HCT116 (cell line): ENCODE results near the gene FAM89B. TPM values are rescaled to one million over a fixed set of nuclear protein-coding genes. Genes with fewer than 3 reads are reported as not detected.

Source experiments
- ATAC-seq: fragments of 200-7000 bp; cut with Tn5 transposase; 2 replicates; pipeline ENCODE4 v1.9.1; 2020; ENCODE audit warnings: mild to moderate bottlenecking, moderate library complexity
- BruUV-seq: library from RNA; stranded (reverse); fragments of 400-500 nt; replicated peaks from 2 replicates; lab custom pipeline; 2021; lab: Mats Ljungman, UMichigan
- CTCF ChIA-PET: fragments of 300-600 bp; sonication (Branson Sonifier 250); formaldehyde crosslinking; loops from one replicate; lab custom pipeline; 2021; ENCODE audit warnings: antibody characterized with exemption; lab: Charles Lee
- POLR2A ChIA-PET: fragments of 300-600, 350-600 bp; sonication (Branson Sonifier 250); formaldehyde crosslinking; loops from one replicate; lab custom pipeline; 2021; ENCODE audit warnings: antibody characterized with exemption; lab: Charles Lee
- RAD21 ChIA-PET, 2 experiments: fragments of 300-600 bp; sonication (Branson Sonifier 250); formaldehyde crosslinking; loops; one replicate each; lab custom pipeline; 2023; ENCODE audit warnings: low total read pairs in 2 of 2; ENCODE audit not compliant: uncharacterized antibody in 2 of 2, unreplicated experiment in 2 of 2, low non-redundant PET in 1 of 2; lab: Charles Lee
- DNase-seq: peaks from one replicate; pipeline ENCODE4 v3.0.0-alpha.2; 2010; ENCODE audit warnings: low read depth, low spot score
- H2AFZ ChIP-seq: fragments of 200-600 bp; shearing (Covaris generic), sonication (generic); 2 replicates; pipeline ENCODE4 v1.6.1; 2017; ENCODE audit warnings: low read depth, mixed run types, mixed read lengths, antibody characterized with exemption, low read length; ENCODE audit not compliant: poor library complexity, severe bottlenecking
- H3K27ac ChIP-seq: 2 replicates; pipeline ENCODE4 v1.5.1; 2012; ENCODE audit warnings: low read depth, low read length
- H3K27me3 ChIP-seq: fragments of 200-600 bp; sonication (generic); 2 replicates; pipeline ENCODE4 v1.6.1; 2016; ENCODE audit warnings: mixed run types, low read length, mixed read lengths; ENCODE audit not compliant: insufficient read depth
- H3K36me3 ChIP-seq, 2 experiments: fragments of 200-500 bp in 1 of 2; fragments of 200-600 bp in 1 of 2; sonication (Bioruptor generic) in 1 of 2; sonication (generic) in 1 of 2; 2 replicates each; pipeline versions ENCODE4 v1.5.1 to v1.6.1; 2014 to 2016; ENCODE audit warnings: low read length in 2 of 2, inconsistent platforms in 1 of 2, mixed read lengths in 1 of 2, mixed run types in 1 of 2; ENCODE audit not compliant: insufficient read depth in 2 of 2, control insufficient read depth in 1 of 2
- H3K4me1 ChIP-seq, 2 experiments: fragments of 200-600 bp in 1 of 2; sonication (generic) in 1 of 2; 2 replicates each; pipeline versions ENCODE4 v1.5.1 to v1.6.1; 2012 to 2017; ENCODE audit warnings: low read length in 2 of 2, inconsistent platforms in 1 of 2, mild to moderate bottlenecking in 1 of 2, mixed read lengths in 1 of 2, mixed run types in 1 of 2, moderate library complexity in 1 of 2; ENCODE audit not compliant: insufficient read depth in 2 of 2, control insufficient read depth in 1 of 2
- H3K4me2 ChIP-seq: fragments of 200-600 bp; sonication (generic); 2 replicates; pipeline ENCODE4 v1.6.1; 2017; ENCODE audit warnings: mixed run types, low read length, mixed read lengths
- H3K4me3 ChIP-seq, 2 experiments: fragments of 200-600 bp in 1 of 2; sonication (generic) in 1 of 2; replicated peaks in 1 of 2; 2 replicates each; pipeline ENCODE4 v1.5.1; 2011 to 2016; ENCODE audit warnings: low read length in 2 of 2, control low read depth in 1 of 2, low read depth in 1 of 2, mild to moderate bottlenecking in 1 of 2, mixed read lengths in 1 of 2, mixed run types in 1 of 2
- H3K79me2 ChIP-seq: fragments of 200-600 bp; sonication (generic); 2 replicates; pipeline ENCODE4 v1.6.1; 2017; ENCODE audit warnings: mild to moderate bottlenecking, mixed run types, low read length, moderate library complexity, mixed read lengths; ENCODE audit not compliant: insufficient read depth
- H3K9ac ChIP-seq: fragments of 200-600 bp; sonication (generic); 2 replicates; pipeline ENCODE4 v1.6.1; 2016; ENCODE audit warnings: low read length, mixed read lengths
- H3K9me2 ChIP-seq: fragments of 200-600 bp; sonication (generic), shearing (Covaris generic); 2 replicates; pipeline ENCODE4 v1.6.1; 2017; ENCODE audit warnings: mixed run types, mild to moderate bottlenecking, moderate library complexity; ENCODE audit not compliant: insufficient read depth
- H3K9me3 ChIP-seq, 2 experiments: fragments of 200-500 bp in 1 of 2; fragments of 200-600 bp in 1 of 2; sonication (Bioruptor generic) in 1 of 2; sonication (generic) in 1 of 2; 2 replicates each; pipeline ENCODE4 v1.6.1; 2014 to 2017; ENCODE audit warnings: low read length in 2 of 2, mixed read lengths in 2 of 2, inconsistent platforms in 1 of 2, low read depth in 1 of 2, mild to moderate bottlenecking in 1 of 2, mixed run types in 1 of 2, moderate library complexity in 1 of 2; ENCODE audit not compliant: control insufficient read depth in 1 of 2, insufficient read depth in 1 of 2
- H4K20me1 ChIP-seq: fragments of 200-600 bp; sonication (generic), shearing (Covaris generic); 2 replicates; pipeline ENCODE4 v1.6.1; 2017; ENCODE audit warnings: mixed run types, mild to moderate bottlenecking, moderate library complexity; ENCODE audit not compliant: insufficient read depth
- ATF3 ChIP-seq: IDR thresholded peaks from 2 replicates; pipeline ENCODE4 v1.6.1; 2012
- CBX3 ChIP-seq: IDR thresholded peaks from 2 replicates; pipeline ENCODE4 v1.6.1; 2012; ENCODE audit warnings: low read depth
- CEBPB ChIP-seq: IDR thresholded peaks from 2 replicates; pipeline ENCODE4 v1.6.1; 2012; ENCODE audit warnings: low read depth
- EGR1 ChIP-seq: IDR thresholded peaks from 2 replicates; pipeline ENCODE4 v1.6.1; 2012; ENCODE audit warnings: low read depth
- ELF1 ChIP-seq: IDR thresholded peaks from 2 replicates; pipeline ENCODE4 v1.6.1; 2012; ENCODE audit warnings: low read depth, borderline replicate concordance
- EZH2 ChIP-seq: fragments of 200-600 bp; sonication (generic); IDR thresholded peaks from 2 replicates; pipeline ENCODE4 v1.6.1; 2017; ENCODE audit warnings: antibody characterized with exemption, mixed run types
- EZH2phosphoT487 ChIP-seq: fragments of 200-600 bp; IDR thresholded peaks from 2 replicates; pipeline ENCODE4 v1.6.1; 2018; ENCODE audit warnings: antibody characterized with exemption, borderline replicate concordance
- FOSL1 ChIP-seq: IDR thresholded peaks from 2 replicates; pipeline ENCODE4 v1.6.1; 2012; ENCODE audit warnings: low read depth
- JUND ChIP-seq: IDR thresholded peaks from 2 replicates; pipeline ENCODE4 v1.6.1; 2012
- MAX ChIP-seq: IDR thresholded peaks from 2 replicates; pipeline ENCODE4 v1.6.1; 2012
- POLR2A ChIP-seq: IDR thresholded peaks from 2 replicates; pipeline ENCODE4 v1.7.0; 2011; ENCODE audit warnings: borderline replicate concordance; ENCODE audit not compliant: insufficient read depth, insufficient read length; ENCODE audit errors: extremely low read depth
- RAD21 ChIP-seq: IDR thresholded peaks from 2 replicates; pipeline ENCODE4 v1.6.1; 2012; ENCODE audit warnings: low read depth, mild to moderate bottlenecking
- SP1 ChIP-seq: IDR thresholded peaks from 2 replicates; pipeline ENCODE4 v1.6.1; 2012; ENCODE audit warnings: low read depth
- SRF ChIP-seq: IDR thresholded peaks from 2 replicates; pipeline ENCODE4 v1.6.1; 2012; ENCODE audit warnings: low read depth
- TCF7L2 ChIP-seq: IDR thresholded peaks from 2 replicates; pipeline ENCODE4 v1.7.0; 2011; ENCODE audit warnings: borderline replicate concordance, inconsistent platforms; ENCODE audit not compliant: insufficient read depth, insufficient read length; ENCODE audit errors: extremely low read depth
- YY1 ChIP-seq: IDR thresholded peaks from 2 replicates; pipeline ENCODE4 v1.6.1; 2011; ENCODE audit warnings: low read length, low read depth, moderate library complexity, mild to moderate bottlenecking; ENCODE audit not compliant: insufficient replicate concordance; ENCODE audit errors: extremely low read depth
- ZBTB33 ChIP-seq: IDR thresholded peaks from 2 replicates; pipeline ENCODE4 v1.6.1; 2011; ENCODE audit warnings: mild to moderate bottlenecking, low read length, moderate library complexity; ENCODE audit not compliant: insufficient replicate concordance; ENCODE audit errors: extremely low read depth
- ZFX ChIP-seq: fragments of 450-650 bp; IDR thresholded peaks from 2 replicates; pipeline ENCODE4 v1.6.1; 2017
- ZNF274 ChIP-seq: fragments of 200-500 bp; sonication (Bioruptor generic); IDR thresholded peaks from 2 replicates; pipeline ENCODE4 v1.6.1; 2014; ENCODE audit warnings: mild to moderate bottlenecking, low read depth, low read length, inconsistent platforms
- intact Hi-C: fragments of 100-400 bp; cut with micrococcal nuclease; formaldehyde crosslinking; loops from 2 replicates; pipeline ENCODE4 v1.10.0; 2022
- total RNA-seq: library from RNA; stranded (reverse); gene quantifications from one replicate; pipeline ENCODE4 v1.2.1, GENCODE V29; 2021; ENCODE audit not compliant: unreplicated experiment

The FAM89B gene
- total RNA-seq, 1 experiment from 2014 or later = 60.0 TPM

DNA sequence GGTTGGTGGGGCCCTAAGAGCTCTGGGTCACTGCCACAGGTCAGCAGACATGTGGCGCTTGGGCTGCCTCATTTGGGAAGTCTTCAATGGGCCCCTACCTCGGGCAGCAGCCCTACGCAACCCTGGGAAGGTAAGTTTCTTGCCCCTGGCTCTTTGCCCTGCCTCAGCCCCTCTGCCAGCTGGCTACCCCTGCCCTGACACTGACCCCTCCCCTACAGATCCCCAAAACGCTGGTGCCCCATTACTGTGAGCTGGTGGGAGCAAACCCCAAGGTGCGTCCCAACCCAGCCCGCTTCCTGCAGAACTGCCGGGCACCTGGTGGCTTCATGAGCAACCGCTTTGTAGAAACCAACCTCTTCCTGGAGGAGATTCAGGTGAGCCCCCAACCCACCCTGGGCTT is 45.6 kb upstream of the FAM89B start (continued):
- no peak for TF ChIP-seq YY1
- TF ChIP-seq ATF3 = no peak
- TF ChIP-seq POLR2A = no peak

DNA sequence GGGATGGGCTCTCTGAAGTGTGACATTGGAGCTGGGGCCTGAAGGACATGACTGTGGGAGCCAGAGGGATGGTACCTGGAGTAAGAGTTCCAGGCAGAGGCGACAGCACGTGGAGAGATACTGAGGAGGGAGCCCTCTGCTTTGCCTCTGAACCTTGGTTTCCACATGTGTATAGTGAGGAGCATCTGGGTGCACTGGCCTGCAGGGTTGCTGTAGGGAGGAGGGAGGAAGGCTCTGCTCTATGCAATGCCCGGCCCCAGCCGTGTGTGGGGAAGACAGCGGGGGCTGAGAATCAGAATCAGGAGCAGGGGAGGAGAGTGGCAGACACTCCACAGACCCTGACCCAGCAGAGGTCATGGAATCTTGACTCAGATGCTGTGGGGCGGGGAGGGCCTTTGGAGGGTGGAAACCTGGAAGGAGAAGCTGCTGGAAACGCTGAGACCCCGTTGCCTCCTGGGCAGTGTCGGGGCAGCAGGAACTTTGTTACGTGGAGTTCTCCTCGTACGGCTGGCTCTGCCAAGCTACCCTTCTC is 43.5 kb upstream of the FAM89B start:
- intact Hi-C loops = no loop called here
- no peaks in the 10 kb centered on the region for H3K9me3 ChIP-seq
- H3K9me2 ChIP-seq = no peaks in the 10 kb centered on the region
- ChIA-PET POLR2A (interaction anchor here (2.3 kb wide), 1 partner anchor 12 kb away, joined by 8 read pairs; no protein-coding TSS in a partner anchor), CTCF (interaction anchor here (0.9 kb wide), 1 partner anchor 12 kb away, joined by 3 read pairs; no protein-coding TSS in a partner anchor), RAD21 (no interaction called here)
- no peak for TF ChIP-seq EGR1
- no peak for TF ChIP-seq ZNF274
- no peak for TF ChIP-seq MAX
- no peak for TF ChIP-seq CEBPB
- TF ChIP-seq ATF3 = no peak
- no peak for TF ChIP-seq SRF
- no peak for TF ChIP-seq RAD21
- TF ChIP-seq ZFX = no peak
- TF ChIP-seq YY1 = no peak
- no peak for TF ChIP-seq ZBTB33
- TF ChIP-seq EZH2 = no peak
- no peak for TF ChIP-seq TCF7L2
- no peak for TF ChIP-seq SP1
- TF ChIP-seq JUND = no peak
- TF ChIP-seq EZH2phosphoT487 = no peak
- no peak for TF ChIP-seq POLR2A
- TF ChIP-seq CBX3 = no peak
- TF ChIP-seq ELF1 = no peak
- TF ChIP-seq FOSL1 = no peak
- no peak overlapping the region for H3K4me3 ChIP-seq
- H3K4me1 ChIP-seq = peaks cover 7 to 17% of the 10 kb centered on the region in 2 experiments; a peak in 3 of 4 replicates
- ATAC-seq (no peak), DNase-seq (no peak)
- H4K20me1 ChIP-seq = no peaks in the 10 kb centered on the region
- H3K36me3 ChIP-seq = peaks cover 11 to 42% of the 10 kb centered on the region in 2 experiments; a peak in 3 of 4 replicates
- no peak overlapping the region for H3K9ac ChIP-seq
- H3K27me3 ChIP-seq = no peaks in the 10 kb centered on the region
- H3K79me2 ChIP-seq = peaks cover 20% of the 10 kb centered on the region
- no peak overlapping the region for H3K27ac ChIP-seq
- BruUV-seq = no TSS peak
- no peak overlapping the region for H3K4me2 ChIP-seq
- H2AFZ ChIP-seq = no peak overlapping the region
